SK-N-SH treated with all-trans-retinoic acid at 6 μM for 48 hours (cell line): ENCODE measurements around the gene TOGARAM1.

ENCODE experiments used
- ATAC-seq: fragments of 200-7000 bp; cut with Tn5 transposase; 3 replicates; pipeline ENCODE4 v1.9.1; 2020; ENCODE audit warnings: mild to moderate bottlenecking, moderate library complexity
- ARNTL ChIP-seq: fragments of 450-650 bp; formaldehyde crosslinking; IDR thresholded peaks from 2 replicates; pipeline ENCODE4 v1.5.0; 2020; ENCODE audit warnings: low read depth, mild to moderate bottlenecking, moderate library complexity, borderline replicate concordance
- BACH2 ChIP-seq: fragments of 250-450 bp; sonication (Bioruptor Pico); IDR thresholded peaks from 2 replicates; pipeline ENCODE4 v1.9.0; 2021; ENCODE audit warnings: mild to moderate bottlenecking, borderline replicate concordance
- CREB5 ChIP-seq: fragments of 250-450 bp; sonication (Bioruptor Pico); IDR thresholded peaks from 2 replicates; pipeline ENCODE4 v1.5.1; 2020; ENCODE audit warnings: low read depth, mild to moderate bottlenecking, moderate library complexity
- CSDC2 ChIP-seq: fragments of 250-450 bp; sonication (Bioruptor Pico); IDR thresholded peaks from 2 replicates; pipeline ENCODE4 v1.5.0; 2020; ENCODE audit warnings: mild to moderate bottlenecking, moderate library complexity
- CSRNP3 ChIP-seq: fragments of 250-450 bp; sonication (Bioruptor Pico); IDR thresholded peaks from 2 replicates; pipeline ENCODE4 v1.5.1; 2021; ENCODE audit warnings: mild to moderate bottlenecking, moderate library complexity
- ESRRG ChIP-seq: fragments of 250-450 bp; sonication (Bioruptor Pico); IDR thresholded peaks from 2 replicates; pipeline ENCODE4 v1.6.1; 2021; ENCODE audit warnings: mild to moderate bottlenecking
- GLIS3 ChIP-seq: fragments of 250-450 bp; sonication (Bioruptor Pico); IDR thresholded peaks from 2 replicates; pipeline ENCODE4 v1.5.0; 2020; ENCODE audit warnings: mild to moderate bottlenecking, moderate library complexity
- ISL1 ChIP-seq: fragments of 250-450 bp; sonication (Bioruptor Pico); IDR thresholded peaks from 2 replicates; pipeline ENCODE4 v2.1.2; 2022; ENCODE audit warnings: mild to moderate bottlenecking, moderate library complexity
- PATZ1 ChIP-seq: fragments of 250-450 bp; sonication (Bioruptor Pico); IDR thresholded peaks from 2 replicates; pipeline ENCODE4 v1.8.0; 2020; ENCODE audit warnings: mild to moderate bottlenecking, moderate library complexity, borderline replicate concordance
- POU6F1 ChIP-seq: fragments of 250-450 bp; sonication (Bioruptor Pico); IDR thresholded peaks from 2 replicates; pipeline ENCODE4 v1.8.0; 2021; ENCODE audit warnings: low read depth, mild to moderate bottlenecking, moderate library complexity, borderline replicate concordance
- PPARA ChIP-seq: fragments of 250-450 bp; sonication (Bioruptor Pico); IDR thresholded peaks from 2 replicates; pipeline ENCODE4 v1.5.0; 2020; ENCODE audit warnings: mild to moderate bottlenecking, borderline replicate concordance
- RARB ChIP-seq: fragments of 250-450 bp; sonication (Bioruptor Pico); IDR thresholded peaks from 2 replicates; pipeline ENCODE4 v1.8.0; 2021; ENCODE audit warnings: mild to moderate bottlenecking, moderate library complexity
- SNAI2 ChIP-seq: fragments of 250-450 bp; sonication (Bioruptor Pico); IDR thresholded peaks from 2 replicates; pipeline ENCODE4 v1.5.0; 2020; ENCODE audit warnings: mild to moderate bottlenecking, moderate library complexity
- TCF4 ChIP-seq: fragments of 250-450 bp; sonication (Bioruptor Pico); IDR thresholded peaks from 2 replicates; pipeline ENCODE4 v1.8.0; 2021; ENCODE audit warnings: mild to moderate bottlenecking, moderate library complexity, borderline replicate concordance
- TOX ChIP-seq: fragments of 250-450 bp; sonication (Bioruptor Pico); IDR thresholded peaks from 2 replicates; pipeline ENCODE4 v1.8.0; 2021; ENCODE audit warnings: mild to moderate bottlenecking, moderate library complexity, borderline replicate concordance
- TSHZ2 ChIP-seq: fragments of 250-450 bp; sonication (Bioruptor Pico); IDR thresholded peaks from 2 replicates; pipeline ENCODE4 v1.5.0; 2020; ENCODE audit warnings: mild to moderate bottlenecking, moderate library complexity
- ZC3H10 ChIP-seq: fragments of 250-450 bp; sonication (Bioruptor Pico); IDR thresholded peaks from 2 replicates; pipeline ENCODE4 v1.5.1; 2021; ENCODE audit warnings: mild to moderate bottlenecking, moderate library complexity
- ZFP3 ChIP-seq: fragments of 250-450 bp; sonication (Bioruptor Pico); IDR thresholded peaks from 2 replicates; pipeline ENCODE4 v1.5.0; 2020; ENCODE audit warnings: mild to moderate bottlenecking, moderate library complexity
- ZFP30 ChIP-seq: fragments of 450-650 bp; formaldehyde crosslinking; IDR thresholded peaks from 2 replicates; pipeline ENCODE4 v1.5.0; 2022; ENCODE audit warnings: mild to moderate bottlenecking, moderate library complexity
- ZNF565 ChIP-seq: fragments of 450-650 bp; formaldehyde crosslinking; conservative IDR thresholded peaks from 2 replicates; pipeline ENCODE4 v1.5.0; 2020; ENCODE audit warnings: low read depth, mild to moderate bottlenecking, moderate library complexity
- ZNF70 ChIP-seq: fragments of 450-650 bp; formaldehyde crosslinking; IDR thresholded peaks from 2 replicates; pipeline ENCODE4 v1.5.0; 2020; ENCODE audit warnings: mild to moderate bottlenecking, moderate library complexity
- ZNF8 ChIP-seq: fragments of 450-650 bp; formaldehyde crosslinking; IDR thresholded peaks from 2 replicates; pipeline ENCODE4 v1.5.0; 2020; ENCODE audit warnings: mild to moderate bottlenecking, moderate library complexity

TOGARAM1 gene

GRCh38 chr14:45104561-45104960, 142.6 kb downstream of the TOGARAM1 start (continued):
- TF ChIP-seq POU6F1 = no peak
- no peak for TF ChIP-seq BACH2 (CRISPR knock-in tag)
- TF ChIP-seq RARB (CRISPR knock-in tag) = no peak
- TF ChIP-seq SNAI2 (CRISPR knock-in tag) = no peak
- no peak for TF ChIP-seq ZNF8

- TF ChIP-seq ZNF70 (CRISPR knock-in tag) (no peak), ESRRG (CRISPR knock-in tag) (no peak), ISL1 (CRISPR knock-in tag) (no peak), TCF4 (CRISPR knock-in tag) (no peak), RARB (CRISPR knock-in tag) (no peak), ZFP3 (CRISPR knock-in tag) (no peak), POU6F1 (no peak), PATZ1 (CRISPR knock-in tag) (no peak), GLIS3 (CRISPR knock-in tag) (no peak)
- no peak; the same call in 2 of the 3 replicates for ATAC-seq
Measured at GRCh38 chr14:45112896-45113781, 151.1 kb downstream of the TOGARAM1 start.

- no peak for ATAC-seq
- TF ChIP-seq ZFP30 (CRISPR knock-in tag) (no peak), TCF4 (CRISPR knock-in tag) (no peak), ZFP3 (CRISPR knock-in tag) (no peak), PATZ1 (CRISPR knock-in tag) (no peak), ZNF565 (CRISPR knock-in tag) (no peak), TOX (CRISPR knock-in tag) (no peak), RARB (CRISPR knock-in tag) (no peak), CREB5 (no peak), POU6F1 (no peak), PPARA (CRISPR knock-in tag) (no peak), TSHZ2 (no peak), SNAI2 (CRISPR knock-in tag) (no peak), ZNF70 (CRISPR knock-in tag) (no peak), ISL1 (CRISPR knock-in tag) (no peak), ZC3H10 (CRISPR knock-in tag) (no peak), ZNF8 (no peak), ARNTL (no peak), CSRNP3 (CRISPR knock-in tag) (no peak), CSDC2 (no peak)
- TF ChIP-seq, all 23 proteins: peak for 0
Measured at GRCh38 chr14:45114327-45114726, 152.3 kb downstream of the TOGARAM1 start.
